HCT116 (cell line): Measurements from ENCODE around the gene GNAI3. TPM values are rescaled to one million over a fixed set of nuclear protein-coding genes. Genes with fewer than 3 reads are reported as not detected.

ENCODE experiments used
- ATAC-seq: fragments of 200-7000 bp; cut with Tn5 transposase; 2 replicates; pipeline ENCODE4 v1.9.1; 2020; ENCODE audit warnings: mild to moderate bottlenecking, moderate library complexity
- BruUV-seq: library from RNA; stranded (reverse); fragments of 400-500 nt; replicated peaks from 2 replicates; lab custom pipeline; 2021; lab: Mats Ljungman, UMichigan
- CTCF ChIA-PET: fragments of 300-600 bp; sonication (Branson Sonifier 250); formaldehyde crosslinking; loops from one replicate; lab custom pipeline; 2021; ENCODE audit warnings: antibody characterized with exemption; lab: Charles Lee
- POLR2A ChIA-PET: fragments of 300-600, 350-600 bp; sonication (Branson Sonifier 250); formaldehyde crosslinking; loops from one replicate; lab custom pipeline; 2021; ENCODE audit warnings: antibody characterized with exemption; lab: Charles Lee
- RAD21 ChIA-PET, 2 experiments: fragments of 300-600 bp; sonication (Branson Sonifier 250); formaldehyde crosslinking; loops; one replicate each; lab custom pipeline; 2023; ENCODE audit warnings: low total read pairs in 2 of 2; ENCODE audit not compliant: uncharacterized antibody in 2 of 2, unreplicated experiment in 2 of 2, low non-redundant PET in 1 of 2; lab: Charles Lee
- DNase-seq: peaks from one replicate; pipeline ENCODE4 v3.0.0-alpha.2; 2010; ENCODE audit warnings: low read depth, low spot score
- H2AFZ ChIP-seq: fragments of 200-600 bp; shearing (Covaris generic), sonication (generic); 2 replicates; pipeline ENCODE4 v1.6.1; 2017; ENCODE audit warnings: low read depth, mixed run types, mixed read lengths, antibody characterized with exemption, low read length; ENCODE audit not compliant: poor library complexity, severe bottlenecking
- H3K27ac ChIP-seq: 2 replicates; pipeline ENCODE4 v1.5.1; 2012; ENCODE audit warnings: low read depth, low read length
- H3K27me3 ChIP-seq: fragments of 200-600 bp; sonication (generic); 2 replicates; pipeline ENCODE4 v1.6.1; 2016; ENCODE audit warnings: mixed run types, low read length, mixed read lengths; ENCODE audit not compliant: insufficient read depth
- H3K36me3 ChIP-seq, 2 experiments: fragments of 200-500 bp in 1 of 2; fragments of 200-600 bp in 1 of 2; sonication (Bioruptor generic) in 1 of 2; sonication (generic) in 1 of 2; 2 replicates each; pipeline versions ENCODE4 v1.5.1 to v1.6.1; 2014 to 2016; ENCODE audit warnings: low read length in 2 of 2, inconsistent platforms in 1 of 2, mixed read lengths in 1 of 2, mixed run types in 1 of 2; ENCODE audit not compliant: insufficient read depth in 2 of 2, control insufficient read depth in 1 of 2
- H3K4me1 ChIP-seq, 2 experiments: fragments of 200-600 bp in 1 of 2; sonication (generic) in 1 of 2; 2 replicates each; pipeline versions ENCODE4 v1.5.1 to v1.6.1; 2012 to 2017; ENCODE audit warnings: low read length in 2 of 2, inconsistent platforms in 1 of 2, mild to moderate bottlenecking in 1 of 2, mixed read lengths in 1 of 2, mixed run types in 1 of 2, moderate library complexity in 1 of 2; ENCODE audit not compliant: insufficient read depth in 2 of 2, control insufficient read depth in 1 of 2
- H3K4me2 ChIP-seq: fragments of 200-600 bp; sonication (generic); 2 replicates; pipeline ENCODE4 v1.6.1; 2017; ENCODE audit warnings: mixed run types, low read length, mixed read lengths
- H3K4me3 ChIP-seq, 2 experiments: fragments of 200-600 bp in 1 of 2; sonication (generic) in 1 of 2; replicated peaks in 1 of 2; 2 replicates each; pipeline ENCODE4 v1.5.1; 2011 to 2016; ENCODE audit warnings: low read length in 2 of 2, control low read depth in 1 of 2, low read depth in 1 of 2, mild to moderate bottlenecking in 1 of 2, mixed read lengths in 1 of 2, mixed run types in 1 of 2
- H3K79me2 ChIP-seq: fragments of 200-600 bp; sonication (generic); 2 replicates; pipeline ENCODE4 v1.6.1; 2017; ENCODE audit warnings: mild to moderate bottlenecking, mixed run types, low read length, moderate library complexity, mixed read lengths; ENCODE audit not compliant: insufficient read depth
- H3K9ac ChIP-seq: fragments of 200-600 bp; sonication (generic); 2 replicates; pipeline ENCODE4 v1.6.1; 2016; ENCODE audit warnings: low read length, mixed read lengths
- H3K9me2 ChIP-seq: fragments of 200-600 bp; sonication (generic), shearing (Covaris generic); 2 replicates; pipeline ENCODE4 v1.6.1; 2017; ENCODE audit warnings: mixed run types, mild to moderate bottlenecking, moderate library complexity; ENCODE audit not compliant: insufficient read depth
- H3K9me3 ChIP-seq, 2 experiments: fragments of 200-500 bp in 1 of 2; fragments of 200-600 bp in 1 of 2; sonication (Bioruptor generic) in 1 of 2; sonication (generic) in 1 of 2; 2 replicates each; pipeline ENCODE4 v1.6.1; 2014 to 2017; ENCODE audit warnings: low read length in 2 of 2, mixed read lengths in 2 of 2, inconsistent platforms in 1 of 2, low read depth in 1 of 2, mild to moderate bottlenecking in 1 of 2, mixed run types in 1 of 2, moderate library complexity in 1 of 2; ENCODE audit not compliant: control insufficient read depth in 1 of 2, insufficient read depth in 1 of 2
- H4K20me1 ChIP-seq: fragments of 200-600 bp; sonication (generic), shearing (Covaris generic); 2 replicates; pipeline ENCODE4 v1.6.1; 2017; ENCODE audit warnings: mixed run types, mild to moderate bottlenecking, moderate library complexity; ENCODE audit not compliant: insufficient read depth
- ATF3 ChIP-seq: IDR thresholded peaks from 2 replicates; pipeline ENCODE4 v1.6.1; 2012
- CBX3 ChIP-seq: IDR thresholded peaks from 2 replicates; pipeline ENCODE4 v1.6.1; 2012; ENCODE audit warnings: low read depth
- CTCF ChIP-seq, 3 experiments: fragments of 200-600 bp in 1 of 3; sonication (generic) in 1 of 3; IDR thresholded peaks in 2 of 3; conservative IDR thresholded peaks in 1 of 3; 2 replicates each; pipeline ENCODE4 v1.5.1; 2012 to 2017; ENCODE audit warnings: low read depth in 2 of 3, low read length in 2 of 3, antibody characterized with exemption in 1 of 3, borderline replicate concordance in 1 of 3, control low read depth in 1 of 3, mild to moderate bottlenecking in 1 of 3, mixed read lengths in 1 of 3, mixed run types in 1 of 3, moderate library complexity in 1 of 3; ENCODE audit not compliant: insufficient read depth in 1 of 3
- ELF1 ChIP-seq: IDR thresholded peaks from 2 replicates; pipeline ENCODE4 v1.6.1; 2012; ENCODE audit warnings: low read depth, borderline replicate concordance
- EZH2 ChIP-seq: fragments of 200-600 bp; sonication (generic); IDR thresholded peaks from 2 replicates; pipeline ENCODE4 v1.6.1; 2017; ENCODE audit warnings: antibody characterized with exemption, mixed run types
- FOSL1 ChIP-seq: IDR thresholded peaks from 2 replicates; pipeline ENCODE4 v1.6.1; 2012; ENCODE audit warnings: low read depth
- MAX ChIP-seq: IDR thresholded peaks from 2 replicates; pipeline ENCODE4 v1.6.1; 2012
- POLR2A ChIP-seq: IDR thresholded peaks from 2 replicates; pipeline ENCODE4 v1.7.0; 2011; ENCODE audit warnings: borderline replicate concordance; ENCODE audit not compliant: insufficient read depth, insufficient read length; ENCODE audit errors: extremely low read depth
- POLR2AphosphoS5 ChIP-seq: IDR thresholded peaks from 2 replicates; pipeline ENCODE4 v1.6.1; 2011; ENCODE audit warnings: mild to moderate bottlenecking, low read depth, low read length, moderate library complexity
- YY1 ChIP-seq: IDR thresholded peaks from 2 replicates; pipeline ENCODE4 v1.6.1; 2011; ENCODE audit warnings: low read length, low read depth, moderate library complexity, mild to moderate bottlenecking; ENCODE audit not compliant: insufficient replicate concordance; ENCODE audit errors: extremely low read depth
- ZFX ChIP-seq: fragments of 450-650 bp; IDR thresholded peaks from 2 replicates; pipeline ENCODE4 v1.6.1; 2017
- intact Hi-C: fragments of 100-400 bp; cut with micrococcal nuclease; formaldehyde crosslinking; loops from 2 replicates; pipeline ENCODE4 v1.10.0; 2022
- total RNA-seq: library from RNA; stranded (reverse); gene quantifications from one replicate; pipeline ENCODE4 v1.2.1, GENCODE V29; 2021; ENCODE audit not compliant: unreplicated experiment

GNAI3 gene
- total RNA-seq, 1 experiment from 2014 or later: 9.5 TPM

GRCh38 chr1:109502364-109502851, 46.0 kb upstream of the GNAI3 start (continued):
- no peak for TF ChIP-seq ATF3
- no peak for TF ChIP-seq FOSL1
- TF ChIP-seq ZFX: no peak
- TF ChIP-seq POLR2AphosphoS5: no peak
- TF ChIP-seq, all 23 proteins: peak for 0

- CTCF ChIA-PET: interaction anchor here (0.7 to 2.3 kb wide), 2 partner anchors 10 kb away, joined by 3 to 8 read pairs; partner anchors contain the start of gene CYB561D1
- Histone ChIP-seq H3K9me2 (no peaks in the 10 kb centered on the region; the same call in 1 of the 2 replicates), H3K27me3 (no peaks in the 10 kb centered on the region; the same call in 1 of the 2 replicates), H3K9me3 (no peaks in the 10 kb centered on the region), H3K4me1 (peaks cover 0 to 3% of the 10 kb centered on the region in 2 experiments; a peak in 1 of 4 replicates), H3K9ac (no peak overlapping the region), H3K79me2 (no peaks in the 10 kb centered on the region), H3K36me3 (no peaks in the 10 kb centered on the region), H4K20me1 (no peaks in the 10 kb centered on the region), H3K4me2 (no peak overlapping the region), H3K4me3 (no peak overlapping the region), H2AFZ (no peak overlapping the region), H3K27ac (no peak overlapping the region)
- RAD21 ChIA-PET: no interaction called here
- no TSS peak for BruUV-seq
- ATAC-seq (no peak), DNase-seq (no peak)
- no peak for TF ChIP-seq POLR2A
- no peak for TF ChIP-seq CBX3
- TF ChIP-seq CTCF (IDR thresholded peaks at IDR 0.05 in 2 of 3, conservative IDR thresholded peaks at IDR 0.05 in 1 of 3; ENCODE audit: borderline replicate concordance in 1 of 3, insufficient read depth in 1 of 3, low read depth in 2 of 3, low read length in 2 of 3): no peak
- no peak for TF ChIP-seq MAX
- TF ChIP-seq ELF1: no peak
- TF ChIP-seq ATF3: no peak
- no peak for TF ChIP-seq EZH2
- TF ChIP-seq FOSL1: no peak
- no peak for TF ChIP-seq YY1
- POLR2A ChIA-PET: no interaction called here
- intact Hi-C loops: no loop called here
Measured at GRCh38 chr1:109503935-109504334, 44.5 kb upstream of the GNAI3 start.
